Gastrocnemius medialis (tissue), 4 donors: ENCODE results near the gene INPP5D.

ENCODE experiments used
- POLR2A ChIP-seq, 2 donors: fragments of 450-650 bp; IDR thresholded peaks; one replicate each; pipeline ENCODE4 v1.6.1; 2017; ENCODE audit warnings: antibody characterized with exemption in 2 of 2, mild to moderate bottlenecking in 2 of 2, moderate library complexity in 2 of 2
- TF ChIP-seq, protein P1 (sequence below), 5 experiments: fragments of 450-650 bp in 3 of 5; fragments of 200-600 bp in 2 of 5; sonication (generic) in 2 of 5; IDR thresholded peaks in 4 of 5; conservative IDR thresholded peaks in 1 of 5; 1 replicate in 4 of 5; 2 replicates in 1 of 5; pipeline ENCODE4 v1.5.1; 2016 to 2019; ENCODE audit warnings: antibody characterized with exemption in 5 of 5, mild to moderate bottlenecking in 3 of 5, moderate library complexity in 3 of 5

DNA sequence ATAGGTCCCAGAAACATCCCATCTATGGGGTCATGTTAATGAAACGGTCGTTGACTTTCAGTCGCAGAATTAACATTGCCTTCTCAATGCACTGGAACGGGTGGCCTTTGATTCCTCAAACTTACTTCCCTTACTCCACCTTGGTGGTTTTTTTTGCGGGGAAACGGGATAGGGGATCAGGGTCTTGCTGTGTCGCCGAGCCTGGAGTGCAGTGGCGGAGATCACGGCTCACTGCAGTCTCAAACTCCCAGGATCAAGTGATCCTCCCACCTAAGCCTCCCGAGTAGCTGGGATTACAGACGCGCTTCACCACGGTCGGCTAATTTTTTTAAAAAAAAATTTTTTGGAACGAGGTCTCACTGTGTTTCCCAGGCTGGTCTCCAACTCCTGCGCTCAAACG, 192.1 kb downstream of the INPP5D start:
- TF ChIP-seq, protein P1, sequence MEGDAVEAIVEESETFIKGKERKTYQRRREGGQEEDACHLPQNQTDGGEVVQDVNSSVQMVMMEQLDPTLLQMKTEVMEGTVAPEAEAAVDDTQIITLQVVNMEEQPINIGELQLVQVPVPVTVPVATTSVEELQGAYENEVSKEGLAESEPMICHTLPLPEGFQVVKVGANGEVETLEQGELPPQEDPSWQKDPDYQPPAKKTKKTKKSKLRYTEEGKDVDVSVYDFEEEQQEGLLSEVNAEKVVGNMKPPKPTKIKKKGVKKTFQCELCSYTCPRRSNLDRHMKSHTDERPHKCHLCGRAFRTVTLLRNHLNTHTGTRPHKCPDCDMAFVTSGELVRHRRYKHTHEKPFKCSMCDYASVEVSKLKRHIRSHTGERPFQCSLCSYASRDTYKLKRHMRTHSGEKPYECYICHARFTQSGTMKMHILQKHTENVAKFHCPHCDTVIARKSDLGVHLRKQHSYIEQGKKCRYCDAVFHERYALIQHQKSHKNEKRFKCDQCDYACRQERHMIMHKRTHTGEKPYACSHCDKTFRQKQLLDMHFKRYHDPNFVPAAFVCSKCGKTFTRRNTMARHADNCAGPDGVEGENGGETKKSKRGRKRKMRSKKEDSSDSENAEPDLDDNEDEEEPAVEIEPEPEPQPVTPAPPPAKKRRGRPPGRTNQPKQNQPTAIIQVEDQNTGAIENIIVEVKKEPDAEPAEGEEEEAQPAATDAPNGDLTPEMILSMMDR (IDR thresholded peaks at IDR 0.05 in 4 of 5, conservative IDR thresholded peaks at IDR 0.05 in 1 of 5) = no peak
- TF ChIP-seq POLR2A (IDR thresholded peaks at IDR 0.05) = no peak
